Muscle layer of duodenum (tissue), 2 donors: ENCODE data around the gene TENT4B.
A peak's percentile ranks its signal among the peaks of the same experiment; 100 is the strongest.

ENCODE experiments used
- H3K27ac ChIP-seq: one replicate; pipeline ENCODE4 v1.7.0; 2013; ENCODE audit warnings: mild to moderate bottlenecking, low read length
- H3K27me3 ChIP-seq: one replicate; pipeline ENCODE4 v1.7.0; 2013; ENCODE audit warnings: low read depth, mild to moderate bottlenecking, control low read depth, low read length
- H3K36me3 ChIP-seq, 2 donors: one replicate each; pipeline ENCODE4 v1.7.0; 2013; ENCODE audit warnings: low read length in 2 of 2, control low read depth in 1 of 2, mild to moderate bottlenecking in 1 of 2; ENCODE audit not compliant: insufficient read depth in 2 of 2, control insufficient read depth in 1 of 2
- H3K4me1 ChIP-seq, 2 donors: one replicate each; pipeline ENCODE4 v1.7.0; 2013; ENCODE audit warnings: low read length in 2 of 2, mild to moderate bottlenecking in 2 of 2, control low read depth in 1 of 2, moderate library complexity in 1 of 2; ENCODE audit not compliant: insufficient read depth in 2 of 2, control insufficient read depth in 1 of 2
- H3K4me3 ChIP-seq, 2 donors: one replicate each; pipeline ENCODE4 v1.7.0; 2013; ENCODE audit warnings: low read length in 2 of 2, low read depth in 1 of 2, mild to moderate bottlenecking in 1 of 2
- H3K9me3 ChIP-seq, 2 donors: one replicate each; pipeline ENCODE4 v1.7.0; 2013; ENCODE audit warnings: low read length in 2 of 2, control low read depth in 1 of 2, mild to moderate bottlenecking in 1 of 2; ENCODE audit not compliant: control insufficient read depth in 1 of 2
- donor health status: healthy.

TENT4B gene

DNA sequence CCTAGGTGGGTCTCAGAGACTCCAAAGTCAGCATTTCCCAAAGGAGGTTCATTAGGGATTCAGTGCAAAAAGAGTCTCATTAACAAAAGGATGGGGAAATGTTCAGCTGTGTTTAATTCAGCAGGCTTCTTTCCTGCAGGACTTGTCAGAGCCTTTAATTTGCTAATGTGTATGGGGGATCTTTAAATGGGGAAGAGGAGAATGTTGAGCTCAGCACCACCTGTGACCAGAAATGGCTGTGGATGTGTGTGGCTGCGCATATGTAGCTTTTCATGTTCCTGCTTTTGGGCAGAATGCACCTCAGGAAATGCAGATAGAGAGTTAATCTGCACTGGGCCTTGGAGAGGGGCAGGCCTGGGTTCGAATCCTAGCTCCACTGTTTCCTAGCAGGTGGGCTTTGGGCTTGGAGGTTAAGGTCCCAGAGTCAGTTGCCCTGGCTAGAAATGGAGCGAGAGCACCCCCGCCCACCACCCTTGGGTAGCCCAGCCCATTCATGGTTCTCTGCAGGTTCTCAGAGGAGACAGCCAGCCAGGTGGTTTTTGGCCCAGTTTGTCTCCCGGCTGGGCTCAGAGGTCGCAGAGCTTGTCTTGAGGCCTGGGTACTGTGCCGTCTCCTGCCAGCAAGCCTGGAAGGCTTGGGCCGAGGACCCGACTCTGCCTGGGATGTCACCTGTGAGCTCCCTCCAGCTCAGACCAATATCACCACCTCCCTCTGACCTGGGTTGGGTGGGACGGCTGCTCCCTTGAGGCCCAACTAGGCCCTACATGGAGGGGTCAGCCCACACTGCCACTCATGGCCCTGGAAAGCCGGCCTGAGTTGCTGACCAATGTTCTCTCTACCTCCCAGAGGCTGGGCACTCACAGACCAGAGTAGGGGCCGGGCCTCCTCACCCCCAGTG, 122.6 kb downstream of the TENT4B start:
- no peaks in the 10 kb centered on the region for H3K9me3 ChIP-seq
- peak overlapping the region in 1 of 2 donors; percentile 6 for H3K4me3 ChIP-seq
- H3K27ac ChIP-seq = no peak overlapping the region

DNA sequence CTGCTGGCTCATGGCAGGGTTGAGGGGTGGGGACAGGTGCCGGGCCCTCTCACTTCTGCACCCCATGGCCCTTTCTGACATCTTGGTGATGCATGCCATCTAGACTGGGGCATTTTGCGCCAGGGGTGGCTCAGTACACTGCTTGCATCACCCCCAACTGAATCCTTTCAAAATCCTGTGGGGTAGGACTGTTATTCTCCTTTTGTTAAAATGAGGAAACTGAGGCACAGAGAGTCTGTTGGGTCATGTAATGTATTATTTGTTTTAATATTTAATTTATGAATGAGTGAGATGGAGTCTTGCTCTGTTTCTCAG, 123.2 kb downstream of the TENT4B start:
- Histone ChIP-seq H3K27me3 (no peaks in the 10 kb centered on the region), H3K27ac (no peak overlapping the region), H3K9me3 (no peaks in the 10 kb centered on the region), H3K4me3 (no peak overlapping the region), H3K36me3 (no peaks in the 10 kb centered on the region), H3K4me1 (peaks cover 0 to 12% of the 10 kb centered on the region in 2 donors)

More for the DNA sequence above, 122.6 kb downstream of the TENT4B start:
- H3K36me3 ChIP-seq = no peaks in the 10 kb centered on the region
- no peaks in the 10 kb centered on the region for H3K27me3 ChIP-seq
- H3K4me1 ChIP-seq = peaks cover 0 to 7% of the 10 kb centered on the region in 2 donors

DNA sequence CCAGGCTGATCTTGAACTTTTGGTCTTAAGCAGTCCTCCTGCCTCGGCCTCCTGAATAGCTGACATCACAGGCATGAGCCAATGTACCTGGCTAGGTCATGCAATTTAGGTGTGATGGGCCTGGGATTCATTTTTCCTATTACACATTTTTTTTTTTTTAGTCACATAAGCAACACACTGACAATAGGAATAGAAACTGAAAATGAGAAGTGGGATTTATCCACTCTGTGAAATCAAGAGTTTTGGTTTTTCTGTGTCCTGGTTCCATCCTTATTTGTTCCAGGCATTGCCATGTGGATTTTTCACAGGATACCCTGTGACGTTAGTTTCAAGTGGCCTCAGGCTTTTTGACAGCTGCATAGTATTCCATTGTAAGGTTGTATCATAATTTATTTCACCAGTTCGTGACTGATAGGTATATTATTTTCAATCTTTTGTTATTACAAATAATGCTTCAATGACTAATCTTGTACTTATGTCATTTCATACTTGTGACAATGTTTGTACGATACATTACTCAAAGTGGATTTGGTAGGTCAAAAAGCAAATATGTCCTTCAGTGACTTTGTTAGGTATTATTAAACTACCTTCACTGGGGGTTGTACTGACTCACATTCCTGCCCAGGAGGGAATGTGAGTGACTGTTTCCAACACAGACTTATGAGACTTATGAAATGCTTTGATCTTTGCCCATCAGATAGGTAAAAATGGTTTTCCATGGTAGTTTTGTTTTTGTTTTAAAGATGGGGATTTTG, 123.9 kb downstream of the TENT4B start:
- Histone ChIP-seq H3K9me3 (no peaks in the 10 kb centered on the region), H3K4me3 (no peak overlapping the region), H3K27me3 (no peaks in the 10 kb centered on the region), H3K36me3 (no peaks in the 10 kb centered on the region), H3K27ac (no peak overlapping the region), H3K4me1 (peaks cover 0 to 14% of the 10 kb centered on the region in 2 donors)

DNA sequence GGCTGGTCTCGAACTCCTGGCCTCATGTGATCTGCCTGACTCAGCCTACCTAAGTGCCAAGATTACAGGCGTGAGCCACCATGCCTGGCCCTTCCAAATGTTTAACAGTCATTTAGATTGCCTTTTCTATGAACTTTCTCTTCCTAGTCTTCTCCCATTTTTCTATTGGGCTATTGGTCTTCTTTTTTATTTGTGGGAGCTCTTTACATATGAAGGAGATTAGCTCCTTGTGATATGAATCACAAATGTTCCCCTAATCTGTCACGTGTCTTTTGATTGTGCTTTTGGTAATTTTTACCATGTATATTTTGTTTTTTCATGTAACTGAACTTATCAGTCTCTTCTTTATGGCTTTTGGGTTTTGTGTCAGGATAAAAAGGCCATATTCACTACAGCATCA, 125.1 kb downstream of the TENT4B start:
- Histone ChIP-seq H3K9me3 (no peaks in the 10 kb centered on the region), H3K4me3 (no peak overlapping the region), H3K4me1 (peaks cover 0 to 19% of the 10 kb centered on the region in 2 donors), H3K27me3 (no peaks in the 10 kb centered on the region), H3K27ac (no peak overlapping the region), H3K36me3 (no peaks in the 10 kb centered on the region)

DNA sequence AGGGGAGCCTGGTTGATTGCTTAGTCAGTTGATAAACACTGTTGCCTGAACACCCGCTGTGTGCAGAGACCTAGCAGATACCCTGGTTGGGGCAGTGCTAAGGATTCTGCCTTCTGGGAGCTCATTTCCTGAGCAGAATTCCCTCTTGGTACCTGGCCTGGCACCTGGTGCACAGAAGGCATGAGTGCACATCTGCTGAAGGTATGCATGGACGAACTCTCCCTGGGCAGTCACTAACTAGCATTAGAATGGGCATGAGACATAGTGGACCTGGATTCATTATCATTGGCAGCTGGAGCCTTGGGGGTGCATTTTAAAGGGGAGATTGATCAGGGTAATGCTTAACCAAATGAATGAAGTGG, 126.4 kb downstream of the TENT4B start:
- no peak overlapping the region for H3K27ac ChIP-seq
- H3K27me3 ChIP-seq = no peaks in the 10 kb centered on the region
- H3K9me3 ChIP-seq = no peaks in the 10 kb centered on the region
- H3K4me3 ChIP-seq = no peak overlapping the region
- H3K36me3 ChIP-seq = no peaks in the 10 kb centered on the region
- H3K4me1 ChIP-seq = peaks cover 6 to 26% of the 10 kb centered on the region in 2 donors

DNA sequence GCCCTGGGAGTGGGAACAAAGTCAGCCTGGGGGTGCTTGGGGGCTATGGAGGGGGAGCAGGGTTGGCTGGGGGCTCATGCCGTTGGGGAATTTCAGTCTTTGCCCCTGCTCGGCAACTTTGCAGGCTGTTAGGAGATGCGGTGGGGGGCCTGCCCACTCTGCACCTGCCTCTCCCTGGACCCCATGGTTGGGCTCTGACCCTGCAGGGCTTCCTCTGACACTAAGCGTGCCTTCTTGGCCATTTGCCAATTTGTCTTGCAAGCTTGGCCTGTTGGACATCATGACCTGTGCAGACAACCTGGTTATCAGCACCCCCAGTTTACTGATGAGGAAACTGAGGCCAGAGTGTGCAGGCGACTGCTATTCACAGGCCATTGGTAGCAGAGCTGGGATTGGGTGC, 127.8 kb downstream of the TENT4B start:
- Histone ChIP-seq H3K9me3 (no peaks in the 10 kb centered on the region), H3K36me3 (no peaks in the 10 kb centered on the region), H3K27ac (no peak overlapping the region), H3K4me1 (peaks cover 7 to 34% of the 10 kb centered on the region in 2 donors), H3K27me3 (no peaks in the 10 kb centered on the region), H3K4me3 (peak overlapping the region in 1 of 2 donors; percentile 4)
